ENCODE measurements around the gene CYP2A7.
"Not testable (repeated sequence)": the region's sequence is repeated elsewhere in the genome, so short reads cannot be mapped to it uniquely, and the experiment has no call there.

- TF ChIP-seq CTCF (IDR thresholded peaks at IDR 0.05); REST (IDR thresholded peaks at IDR 0.05; ENCODE audit: insufficient read depth in 1 of 2, low read depth in 2 of 2, low read length in 1 of 2); TCF7L2 (IDR thresholded peaks at IDR 0.05; ENCODE audit: low read depth, low read length): not testable (repeated sequence)
These were observed 7.2 kb downstream of the CYP2A7 start for GRCh38 chr19:40874874-40875273.
